PFSK-1 (cell line): ENCODE results near the gene HIRA.

Experiments used
- FOXP2 ChIP-seq: optimal IDR thresholded peaks from 2 replicates; pipeline ENCODE3; 2011; ENCODE audit warnings: borderline replicate concordance, control low read depth, inconsistent platforms; ENCODE audit not compliant: insufficient read depth; ENCODE audit errors: extremely low read length, extremely low read depth
- POLR2AphosphoS5 ChIP-seq: IDR thresholded peaks from 2 replicates; pipeline ENCODE4 v1.6.1; 2012; ENCODE audit warnings: low read depth, mild to moderate bottlenecking, control low read depth, low read length, moderate library complexity
- REST ChIP-seq, 2 experiments: IDR thresholded peaks; 2 replicates each; pipeline versions ENCODE4 v1.6.1 to v1.8.0; 2011 to 2012; ENCODE audit warnings: low read depth in 2 of 2, low read length in 2 of 2, control low read depth in 1 of 2, inconsistent platforms in 1 of 2, mild to moderate bottlenecking in 1 of 2, moderate library complexity in 1 of 2; ENCODE audit not compliant: insufficient read depth in 1 of 2
- SIN3A ChIP-seq: IDR thresholded peaks from 2 replicates; pipeline ENCODE4 v1.6.1; 2012; ENCODE audit warnings: mild to moderate bottlenecking, low read length, moderate library complexity, borderline replicate concordance; ENCODE audit not compliant: insufficient read depth
- TAF1 ChIP-seq: IDR thresholded peaks from 2 replicates; pipeline ENCODE4 v1.6.1; 2012; ENCODE audit warnings: low read length, control low read depth, borderline replicate concordance; ENCODE audit not compliant: insufficient read depth

HIRA gene

GRCh38 chr22:19478901-19479354 lies 47.4 kb upstream of the HIRA start, which contains the start of gene UFD1:
Gene UFD1, minus strand, starts transcription at chr22:19479193. Its CDS starts 108 bp downstream, at chr22:19479085.
- TF ChIP-seq REST (IDR thresholded peaks at IDR 0.05; ENCODE audit: insufficient read depth in 1 of 2, low read depth in 2 of 2, low read length in 2 of 2), result no peak
- no peak for TF ChIP-seq SIN3A
- TF ChIP-seq FOXP2, result peak; percentile 29

- TF ChIP-seq POLR2AphosphoS5 (no peak), SIN3A (no peak), TAF1 (no peak), REST (IDR thresholded peaks at IDR 0.05; ENCODE audit: insufficient read depth in 1 of 2, low read depth in 2 of 2, low read length in 2 of 2) (no peak), FOXP2 (no peak)
Measured at GRCh38 chr22:19478045-19478900, 46.7 kb upstream of the HIRA start.

- TF ChIP-seq SIN3A (no peak), POLR2AphosphoS5 (no peak), TAF1 (no peak), FOXP2 (no peak), REST (IDR thresholded peaks at IDR 0.05; ENCODE audit: insufficient read depth in 1 of 2, low read depth in 2 of 2, low read length in 2 of 2) (no peak)
Measured at GRCh38 chr22:19477321-19478044, 46.0 kb upstream of the HIRA start.

- TF ChIP-seq POLR2AphosphoS5, result no peak
- TF ChIP-seq SIN3A, result no peak
- no peak for TF ChIP-seq TAF1
- no peak for TF ChIP-seq FOXP2
- TF ChIP-seq REST (IDR thresholded peaks at IDR 0.05; ENCODE audit: insufficient read depth in 1 of 2, low read depth in 2 of 2, low read length in 2 of 2), result no peak
Measured at GRCh38 chr22:19476023-19476422, 44.5 kb upstream of the HIRA start.
